TTC549 (cell line): ENCODE data around the gene PHF2.

Experiments used
- FAIRE-seq: peaks from 2 replicates; lab custom pipeline; 2012; peaks lifted over from hg19 to GRCh38; lab: Jason Lieb, UNC

The PHF2 gene

GRCh38 chr9:93587284-93587650 lies 10.9 kb downstream of the PHF2 start:
- FAIRE-seq: no peak

DNA sequence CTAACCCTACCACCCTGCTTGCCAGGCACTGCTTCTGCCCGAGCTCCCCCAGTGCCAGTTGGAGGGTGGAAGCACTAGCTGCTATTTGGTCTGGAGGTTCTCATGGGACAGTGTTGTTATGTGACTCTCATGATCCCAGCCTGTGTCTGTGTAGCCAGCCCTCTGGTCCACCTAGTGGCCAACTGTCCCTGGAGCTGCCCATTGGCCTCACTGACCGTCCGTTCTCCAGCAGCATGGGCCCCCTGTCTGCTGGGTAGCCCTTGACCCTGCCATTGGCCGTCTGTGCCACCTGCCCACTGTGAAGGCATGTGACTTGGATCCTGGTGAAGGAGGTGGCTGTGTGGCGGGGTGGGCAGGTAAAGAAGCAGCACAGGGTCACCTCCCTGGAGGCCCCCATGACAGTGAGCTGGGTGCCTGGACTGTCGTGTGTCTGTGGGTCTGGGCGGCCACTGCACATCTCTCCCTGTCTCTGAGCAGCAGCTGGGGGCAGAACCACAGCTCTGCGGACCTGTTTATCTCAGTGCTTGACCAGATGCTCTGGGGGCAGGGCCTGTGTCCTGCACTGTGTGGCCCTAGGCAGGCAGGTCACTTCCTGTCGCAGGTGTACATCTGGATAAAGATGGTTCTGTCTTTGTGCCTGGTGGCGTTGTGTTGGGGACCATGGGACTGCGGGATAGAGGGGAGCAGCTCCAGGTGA lies 11.4 kb downstream of the PHF2 start:
- FAIRE-seq: no peak

DNA sequence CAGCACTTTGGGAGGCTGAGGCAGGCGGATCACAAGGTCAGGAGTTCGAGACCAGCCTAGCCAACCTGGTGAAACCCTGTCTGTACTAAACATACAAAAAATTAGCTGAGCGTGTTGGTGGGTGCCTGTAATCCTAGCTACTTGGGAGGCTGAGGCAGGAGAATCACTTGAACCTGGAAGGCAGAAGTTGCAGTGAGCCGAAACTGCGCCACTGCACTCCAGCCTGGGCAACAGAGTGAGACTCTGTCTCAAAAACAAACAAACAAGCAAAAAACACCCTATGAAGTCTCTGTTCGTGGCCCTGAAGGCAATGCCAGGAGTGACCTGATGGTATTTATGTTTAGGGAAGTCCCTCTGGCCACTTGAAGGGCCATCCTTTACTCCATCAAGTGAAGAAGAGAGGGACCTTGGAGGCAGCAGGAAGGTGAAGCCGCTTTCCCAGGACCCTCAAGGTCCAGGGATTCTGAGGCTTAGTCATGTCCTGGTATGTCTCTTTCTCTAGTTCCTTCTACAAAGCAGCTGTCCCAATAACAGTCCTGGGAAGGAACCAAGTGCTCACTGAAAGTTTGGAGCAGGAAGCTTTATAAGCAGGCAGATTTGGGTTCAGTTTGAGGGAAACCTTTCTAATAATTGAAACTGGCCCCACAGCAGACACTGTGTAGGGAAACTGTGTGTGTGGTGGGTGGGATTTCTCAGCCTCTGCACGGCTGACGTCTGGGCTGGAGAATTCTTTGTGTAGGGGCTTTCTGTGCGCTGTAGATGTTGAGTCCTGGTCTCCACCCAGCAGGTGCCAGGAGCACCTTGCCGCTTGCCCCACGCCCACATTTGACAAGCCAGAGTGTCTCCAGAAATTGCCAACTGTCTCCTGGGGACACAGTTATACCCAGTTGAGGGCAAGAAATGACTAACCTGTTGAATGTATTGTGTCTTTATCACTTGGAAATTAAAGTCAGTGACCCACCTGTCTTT lies 12.5 kb downstream of the PHF2 start:
- FAIRE-seq: no peak

DNA sequence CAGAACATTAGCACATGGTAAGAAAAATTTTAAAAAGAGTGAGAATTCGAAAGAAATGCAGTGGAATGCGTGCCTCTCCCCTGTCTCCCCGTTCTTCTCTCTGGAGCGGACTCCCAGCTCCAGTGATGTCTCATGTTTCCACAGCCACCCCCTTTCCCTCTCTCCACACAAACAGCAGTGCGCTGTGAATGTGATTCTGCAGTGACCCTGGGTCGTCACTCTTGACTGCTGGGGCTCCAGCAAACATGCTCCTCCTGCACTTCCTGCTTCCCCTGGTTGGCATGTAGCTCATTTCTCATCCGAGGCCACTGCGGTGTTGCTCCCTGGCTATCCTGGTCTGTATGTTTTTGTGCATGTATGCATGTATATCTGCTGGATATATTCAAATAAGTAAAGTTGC lies 13.3 kb downstream of the PHF2 start:
- no peak for FAIRE-seq

- FAIRE-seq: no peak
Measured at GRCh38 chr9:93590609-93591234, 14.3 kb downstream of the PHF2 start.

GRCh38 chr9:93591301-93592007 lies 15.1 kb downstream of the PHF2 start:
- no peak for FAIRE-seq

- no peak for FAIRE-seq
Measured at GRCh38 chr9:93592008-93592642, 15.7 kb downstream of the PHF2 start.

DNA sequence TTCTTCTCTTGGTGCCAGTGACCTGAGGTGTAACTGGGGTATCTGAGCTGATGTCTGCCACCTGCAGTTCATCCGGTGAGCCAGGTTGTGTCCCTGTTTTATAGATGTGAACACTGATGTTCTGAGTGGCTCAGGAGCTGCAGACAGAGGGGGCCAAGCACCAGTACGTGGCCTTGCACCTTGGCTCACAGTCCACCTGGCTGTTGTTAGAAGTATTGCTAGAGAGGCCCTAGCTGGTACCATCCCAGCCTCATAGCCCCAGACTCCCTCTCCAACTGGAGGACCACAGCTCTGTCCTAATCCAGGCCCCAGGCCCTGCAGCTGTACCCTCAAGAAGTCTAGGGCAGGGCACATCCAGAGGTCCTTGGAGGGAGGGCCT lies 16.2 kb downstream of the PHF2 start:
- no peak for FAIRE-seq

GRCh38 chr9:93593144-93593658 lies 16.8 kb downstream of the PHF2 start:
- FAIRE-seq: no peak

GRCh38 chr9:93594041-93594756 lies 17.8 kb downstream of the PHF2 start:
- no peak for FAIRE-seq

DNA sequence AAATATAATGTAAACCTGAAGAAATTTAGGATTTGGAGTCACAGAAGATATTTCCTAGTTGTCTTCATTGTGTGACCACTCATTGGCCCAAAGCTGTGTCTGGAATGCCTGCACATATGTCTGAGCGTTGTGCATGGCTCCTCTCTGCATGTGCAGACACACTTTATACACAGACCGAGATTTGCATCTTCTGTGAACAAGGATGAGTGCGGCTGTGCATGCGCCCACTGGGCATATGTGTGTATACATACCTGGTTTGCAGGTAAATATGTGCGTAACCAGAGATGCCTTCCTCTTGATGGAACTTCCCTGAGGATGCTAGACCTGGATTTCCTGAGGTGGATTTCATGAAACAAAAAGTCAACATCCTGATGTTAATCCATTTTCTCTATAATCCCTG lies 19.1 kb downstream of the PHF2 start:
- FAIRE-seq: no peak

GRCh38 chr9:93595861-93596365 lies 19.5 kb downstream of the PHF2 start:
- no peak for FAIRE-seq

DNA sequence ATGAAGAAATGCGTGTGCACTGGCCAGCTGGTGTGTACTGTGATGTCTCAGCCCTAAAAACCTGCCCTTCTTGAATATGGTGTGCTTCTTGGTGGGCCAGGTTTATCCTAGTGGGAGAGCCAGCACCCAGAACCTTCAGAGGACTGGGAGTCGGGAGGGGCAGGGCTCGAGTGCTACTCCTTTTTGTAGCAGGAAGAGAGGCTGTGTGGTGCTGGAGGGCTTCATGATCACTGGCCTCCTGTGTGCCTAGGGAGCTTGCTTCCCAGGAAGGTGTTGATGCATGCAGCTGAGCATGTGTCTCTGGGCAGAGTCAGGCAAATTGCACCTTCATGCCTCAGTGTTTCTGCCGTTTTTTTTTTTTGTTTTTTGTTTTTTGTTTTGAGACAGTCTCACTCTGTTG lies 20.0 kb downstream of the PHF2 start:
- FAIRE-seq: no peak

- no peak for FAIRE-seq
Measured at GRCh38 chr9:93597142-93597706, 20.8 kb downstream of the PHF2 start.

DNA sequence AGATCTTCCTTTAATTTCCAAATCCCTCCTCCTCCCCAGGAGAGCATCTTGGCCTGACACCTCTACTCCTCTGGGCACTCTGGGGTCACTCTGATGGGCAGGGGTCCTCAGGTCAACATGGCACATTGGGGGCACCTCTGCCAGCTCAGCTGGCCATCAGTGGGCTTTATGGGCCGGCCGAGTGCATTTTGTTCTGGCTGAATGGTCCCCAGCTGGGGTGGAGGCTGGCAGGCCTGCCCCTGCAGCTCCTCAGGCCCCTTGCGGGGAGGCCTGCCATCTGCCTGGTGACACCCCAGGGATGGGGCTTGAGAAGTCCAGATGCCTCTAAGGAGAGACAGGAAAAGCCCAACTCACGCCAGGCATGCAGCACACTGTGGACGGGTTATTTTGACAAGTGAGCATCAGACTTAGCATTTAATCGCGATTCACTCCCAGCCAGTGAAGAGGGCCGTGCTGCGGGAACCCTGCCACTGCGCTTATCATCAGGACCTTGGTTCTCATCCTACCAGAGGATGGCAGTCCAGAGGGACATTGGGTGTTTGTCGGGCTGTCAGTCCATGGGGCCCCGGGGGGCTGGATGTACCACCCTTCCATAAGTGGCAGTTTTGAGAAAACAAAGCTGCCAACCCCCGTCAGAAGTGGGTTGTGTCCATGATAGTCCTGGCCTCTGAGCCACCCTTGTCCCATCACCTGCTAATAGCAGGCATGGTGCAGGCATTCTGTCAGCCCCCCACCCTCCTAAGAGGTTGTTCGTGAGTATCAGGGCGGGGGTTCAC lies 21.7 kb downstream of the PHF2 start:
- no peak for FAIRE-seq

GRCh38 chr9:93598647-93599241 lies 22.4 kb downstream of the PHF2 start:
- FAIRE-seq: no peak

- FAIRE-seq: no peak
Measured at GRCh38 chr9:93599571-93600403, 23.4 kb downstream of the PHF2 start.

DNA sequence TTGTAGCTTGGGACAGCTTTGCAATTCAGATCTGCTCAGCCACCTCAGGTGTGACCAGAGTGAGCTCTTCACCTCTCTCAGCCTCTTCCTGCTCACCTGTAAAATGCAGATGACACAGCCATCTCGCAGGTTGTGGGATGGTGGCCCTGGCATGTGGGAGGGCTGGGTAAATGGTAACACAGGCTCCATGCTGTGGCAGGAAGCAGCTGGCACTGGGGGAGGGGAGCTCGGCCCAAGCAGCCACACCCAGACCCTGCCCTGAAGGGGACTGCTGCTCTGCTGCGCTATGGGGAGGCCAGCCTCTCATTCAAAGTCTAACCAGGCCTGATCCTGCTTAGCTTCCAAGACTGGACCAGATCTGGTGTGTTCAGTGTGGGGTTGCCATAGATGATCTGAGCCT lies 24.1 kb downstream of the PHF2 start:
- FAIRE-seq: no peak
